Activated CD4-positive, alpha-beta memory T cell treated with anti-CD3 and anti-CD28 coated beads for 36 hours (primary cell): ENCODE results near the gene RANBP3. TPM values are rescaled to one million over a fixed set of nuclear protein-coding genes. Genes with fewer than 3 reads are reported as not detected.
"Not testable (repeated sequence)": the region's sequence is repeated elsewhere in the genome, so short reads cannot be mapped to it uniquely, and the experiment has no call there.

Experiments
- CTCF ChIA-PET: fragments of 350-600 bp; sonication (Branson Sonifier 250); formaldehyde crosslinking; loops from one replicate; lab custom pipeline; 2021; ENCODE audit warnings: antibody characterized with exemption, inconsistent platforms; lab: Charles Lee
- POLR2A ChIA-PET: fragments of 350-600 bp; sonication (Branson Sonifier 250); formaldehyde crosslinking; loops from one replicate; lab custom pipeline; 2021; ENCODE audit warnings: antibody characterized with exemption; lab: Charles Lee
- DNase-seq: peaks from one replicate; pipeline ENCODE4 v3.0.0-alpha.2; 2020
- H3K27ac Mint-ChIP-seq: one replicate; pipeline ENCODE4 v1.8.0; 2021; ENCODE audit warnings: mixed read lengths
- H3K27me3 Mint-ChIP-seq: one replicate; pipeline ENCODE4 v1.8.0; 2021; ENCODE audit warnings: mixed read lengths
- H3K36me3 Mint-ChIP-seq: one replicate; pipeline ENCODE4 v1.8.0; 2021; ENCODE audit warnings: mixed read lengths
- H3K4me1 Mint-ChIP-seq: one replicate; pipeline ENCODE4 v1.8.0; 2021; ENCODE audit warnings: low read depth, mixed read lengths
- H3K4me3 Mint-ChIP-seq: one replicate; pipeline ENCODE4 v1.8.0; 2021; ENCODE audit warnings: mild to moderate bottlenecking, mixed read lengths
- H3K9me3 Mint-ChIP-seq: one replicate; pipeline ENCODE4 v1.8.0; 2021; ENCODE audit warnings: mixed read lengths
- intact Hi-C: fragments of 100-400 bp; cut with micrococcal nuclease; formaldehyde crosslinking; loops from one replicate; pipeline ENCODE4 v1.15.1; 2023
- total RNA-seq, 2 experiments: library from RNA; stranded (reverse); gene quantifications; one replicate each; pipeline ENCODE4 v1.2.3, GENCODE V29; 2021

The RANBP3 gene
- total RNA-seq, 2 experiments from 2014 or later: 78.1 to 81.3 TPM

DNA sequence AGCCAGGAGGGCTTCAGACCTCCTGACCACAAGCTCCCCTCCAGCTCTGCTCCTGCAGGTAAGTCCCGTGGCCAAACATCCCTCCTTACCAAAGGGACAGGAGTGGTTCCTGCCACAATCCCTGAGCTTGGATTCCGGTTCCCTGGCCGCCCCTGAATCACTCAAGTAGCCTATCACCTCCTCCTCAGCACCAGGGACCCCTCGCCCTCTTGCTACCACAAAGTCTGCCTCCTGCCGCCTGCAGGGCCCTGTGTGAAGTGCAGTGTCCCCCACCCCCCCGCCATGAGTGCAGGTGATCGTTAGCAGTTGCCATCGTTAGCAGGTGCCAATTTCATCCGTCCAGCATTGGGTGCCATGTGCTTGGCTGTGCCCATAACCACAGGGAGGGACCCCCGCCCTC lies 40.8 kb upstream of the RANBP3 start:
- Mint-ChIP-seq H3K27ac (no peak overlapping the region), H3K9me3 (no peaks in the 10 kb centered on the region), H3K27me3 (peaks cover 8% of the 10 kb centered on the region), H3K4me3 (no peak overlapping the region), H3K4me1 (no peaks in the 10 kb centered on the region), H3K36me3 (no peaks in the 10 kb centered on the region)
- intact Hi-C loops: no loop called here
- DNase-seq: no peak
- POLR2A ChIA-PET: no interaction called here
- CTCF ChIA-PET: interaction anchor here (0.6 to 4.1 kb wide), 3 partner anchors 18 to 215 kb away, joined by 3 to 14 read pairs (median 3); no protein-coding TSS in a partner anchor

GRCh38 chr19:6017576-6017975 lies 39.6 kb upstream of the RANBP3 start:
- Mint-ChIP-seq H3K4me3 (no peak overlapping the region), H3K9me3 (no peaks in the 10 kb centered on the region), H3K27me3 (peaks cover 8% of the 10 kb centered on the region), H3K4me1 (no peaks in the 10 kb centered on the region), H3K27ac (no peak overlapping the region), H3K36me3 (no peaks in the 10 kb centered on the region)
- DNase-seq: no peak
- intact Hi-C loops: no loop called here
- ChIA-PET CTCF (interaction anchor here (1.7 to 4.1 kb wide), 2 partner anchors 30 to 50 kb away, joined by 5 to 14 read pairs; no protein-coding TSS in a partner anchor), POLR2A (no interaction called here)

- DNase-seq: no peak
- intact Hi-C loops: no loop called here
- POLR2A ChIA-PET: no interaction called here
- Mint-ChIP-seq H3K4me3 (no peak overlapping the region), H3K36me3 (no peaks in the 10 kb centered on the region), H3K27ac (no peak overlapping the region), H3K4me1 (no peaks in the 10 kb centered on the region), H3K27me3 (peaks cover 2% of the 10 kb centered on the region), H3K9me3 (no peaks in the 10 kb centered on the region)
- CTCF ChIA-PET: interaction anchor here (0.6 to 4.1 kb wide), 3 partner anchors 29 to 212 kb away, joined by 4 to 14 read pairs (median 5); no protein-coding TSS in a partner anchor
Observed at GRCh38 chr19:6015841-6016545, 38.1 kb upstream of the RANBP3 start.

- H3K27ac Mint-ChIP-seq: no peak overlapping the region
- POLR2A ChIA-PET: no interaction called here
Observed at GRCh38 chr19:6014551-6015135, 36.7 kb upstream of the RANBP3 start.

GRCh38 chr19:6012426-6013170 lies 34.7 kb upstream of the RANBP3 start:
- Mint-ChIP-seq H3K4me3 (no peak overlapping the region), H3K9me3 (no peaks in the 10 kb centered on the region), H3K4me1 (no peaks in the 10 kb centered on the region), H3K36me3 (no peaks in the 10 kb centered on the region), H3K27ac (no peak overlapping the region), H3K27me3 (no peaks in the 10 kb centered on the region)
- DNase-seq: no peak
- CTCF ChIA-PET: interaction anchor here (0.8 to 3.4 kb wide), 4 partner anchors 10 to 209 kb away, joined by 3 to 20 read pairs (median 6); no protein-coding TSS in a partner anchor
- POLR2A ChIA-PET: no interaction called here
- intact Hi-C loops: no loop called here

More at GRCh38 chr19:6014551-6015135, 36.7 kb upstream of the RANBP3 start:
- DNase-seq: no peak
- CTCF ChIA-PET: interaction anchor here (1.2 to 3.4 kb wide), 2 partner anchors 8 to 46 kb away, joined by 3 to 20 read pairs; no protein-coding TSS in a partner anchor
- Mint-ChIP-seq H3K27me3 (peaks cover 1% of the 10 kb centered on the region), H3K4me1 (no peaks in the 10 kb centered on the region), H3K36me3 (no peaks in the 10 kb centered on the region), H3K4me3 (no peak overlapping the region), H3K9me3 (no peaks in the 10 kb centered on the region)
- intact Hi-C loops: no loop called here

GRCh38 chr19:6011794-6012193 lies 33.9 kb upstream of the RANBP3 start:
- Mint-ChIP-seq H3K27me3 (no peaks in the 10 kb centered on the region), H3K4me3 (no peak overlapping the region), H3K27ac (no peak overlapping the region), H3K36me3 (no peaks in the 10 kb centered on the region), H3K9me3 (no peaks in the 10 kb centered on the region), H3K4me1 (no peaks in the 10 kb centered on the region)
- DNase-seq: no peak
- intact Hi-C loops: no loop called here
- ChIA-PET POLR2A (no interaction called here), CTCF (interaction anchor here (0.8 to 3.4 kb wide), 2 partner anchors 11 to 18 kb away, joined by 3 to 20 read pairs; no protein-coding TSS in a partner anchor)

DNA sequence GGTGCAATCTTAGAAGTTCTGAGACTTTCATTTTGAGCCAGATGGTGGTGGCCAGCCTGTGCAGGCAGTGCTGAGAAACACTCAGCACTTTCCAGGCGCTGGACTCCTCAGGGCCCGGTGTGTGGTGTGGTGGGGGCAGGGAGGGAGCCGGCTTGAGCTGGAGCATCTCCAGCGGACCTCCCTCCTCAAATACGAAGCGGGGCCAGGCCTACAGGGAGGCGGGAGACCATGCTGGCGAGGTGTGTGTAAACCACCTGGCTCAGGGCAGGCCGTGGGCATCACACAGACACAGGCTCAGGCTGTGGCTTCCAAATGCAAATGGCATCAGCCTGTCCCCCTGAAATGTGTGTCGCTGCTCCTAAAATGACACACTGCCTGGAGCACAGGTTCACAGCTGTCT lies 33.3 kb upstream of the RANBP3 start:
- CTCF ChIA-PET: interaction anchor here (3.4 kb wide), 1 partner anchor 12 kb away, joined by 20 read pairs; no protein-coding TSS in a partner anchor
- POLR2A ChIA-PET: no interaction called here
- no peak overlapping the region for H3K27ac Mint-ChIP-seq
- H3K4me1 Mint-ChIP-seq: no peaks in the 10 kb centered on the region
- no peaks in the 10 kb centered on the region for H3K9me3 Mint-ChIP-seq
- intact Hi-C loops: no loop called here
- H3K27me3 Mint-ChIP-seq: no peaks in the 10 kb centered on the region
- no peaks in the 10 kb centered on the region for H3K36me3 Mint-ChIP-seq
- DNase-seq: no peak
- no peak overlapping the region for H3K4me3 Mint-ChIP-seq

- intact Hi-C loops: no loop called here
- POLR2A ChIA-PET: no interaction called here
- no peak overlapping the region for H3K4me3 Mint-ChIP-seq
- no peak overlapping the region for H3K27ac Mint-ChIP-seq
- H3K4me1 Mint-ChIP-seq: no peaks in the 10 kb centered on the region
- no peaks in the 10 kb centered on the region for H3K9me3 Mint-ChIP-seq
- H3K27me3 Mint-ChIP-seq: no peaks in the 10 kb centered on the region
- CTCF ChIA-PET: no interaction called here
- H3K36me3 Mint-ChIP-seq: no peaks in the 10 kb centered on the region
- no peak for DNase-seq
Observed at GRCh38 chr19:6010107-6010506, 32.2 kb upstream of the RANBP3 start.

DNA sequence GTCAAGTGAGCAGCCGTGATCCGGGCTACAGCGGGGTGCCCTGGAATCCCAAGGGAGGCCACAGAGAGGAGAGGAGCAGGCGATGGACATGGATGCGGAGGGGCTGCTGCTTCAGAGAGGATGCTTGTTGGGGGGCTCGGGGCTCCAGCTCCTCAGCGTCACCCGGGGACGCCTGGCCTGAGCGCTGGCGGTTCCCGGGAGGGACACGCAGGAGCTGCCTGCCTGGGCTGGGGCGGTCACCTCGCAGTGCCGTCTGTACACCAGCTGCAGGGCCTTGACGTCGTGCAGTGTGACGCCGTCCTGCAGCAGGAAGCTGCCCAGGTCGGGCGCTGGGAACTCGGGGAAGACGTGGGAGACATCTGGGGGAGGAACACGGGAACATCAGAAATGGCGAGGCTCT lies 29.9 kb upstream of the RANBP3 start:
- H3K4me1 Mint-ChIP-seq: no peaks in the 10 kb centered on the region
- H3K4me3 Mint-ChIP-seq: no peak overlapping the region
- ChIA-PET CTCF (interaction anchor here (0.8 kb wide), 1 partner anchor 14 kb away, joined by 3 read pairs; no protein-coding TSS in a partner anchor), POLR2A (no interaction called here)
- no peak overlapping the region for H3K27ac Mint-ChIP-seq
- intact Hi-C loops: no loop called here
- no peak for DNase-seq
- no peaks in the 10 kb centered on the region for H3K9me3 Mint-ChIP-seq
- no peaks in the 10 kb centered on the region for H3K36me3 Mint-ChIP-seq
- H3K27me3 Mint-ChIP-seq: no peaks in the 10 kb centered on the region

- Mint-ChIP-seq H3K36me3 (no peaks in the 10 kb centered on the region), H3K27me3 (no peaks in the 10 kb centered on the region), H3K9me3 (no peaks in the 10 kb centered on the region), H3K4me1 (no peaks in the 10 kb centered on the region), H3K27ac (no peak overlapping the region), H3K4me3 (no peak overlapping the region)
- intact Hi-C loops: no loop called here
- DNase-seq: no peak
- POLR2A ChIA-PET: no interaction called here
- CTCF ChIA-PET: no interaction called here
Observed at GRCh38 chr19:6006896-6007295, 29.0 kb upstream of the RANBP3 start.

- H3K4me3 Mint-ChIP-seq, H3K27me3 Mint-ChIP-seq, H3K27ac Mint-ChIP-seq, DNase-seq, H3K36me3 Mint-ChIP-seq, intact Hi-C loops, H3K9me3 Mint-ChIP-seq, POLR2A ChIA-PET, H3K4me1 Mint-ChIP-seq: not testable (repeated sequence)
- CTCF ChIA-PET: interaction anchor here (0.7 to 1.1 kb wide), 2 partner anchors 19 to 228 kb away, joined by 4 to 5 read pairs; no protein-coding TSS in a partner anchor
Observed at GRCh38 chr19:6006070-6006446, 28.1 kb upstream of the RANBP3 start.
